Measurements from ENCODE around the gene PTH. TPM values are rescaled to one million over a fixed set of nuclear protein-coding genes. Genes with fewer than 3 reads are reported as not detected.

PTH gene
- not detected for total RNA-seq

- ATAC-seq (ENCODE audit: insufficient number of reproducible peaks, low FRiP score, low read depth) = no peak
- DNase-seq (ENCODE audit: low spot score) = no peak
- H3K36me3 ChIP-seq = no peaks in the 10 kb centered on the region
- no peak for TF ChIP-seq CTCF (IDR thresholded peaks at IDR 0.05)
- no peak within 1 kb of the TSS for H3K27ac ChIP-seq
- H3K9me3 ChIP-seq = no peaks in the 10 kb centered on the region
- H3K4me1 ChIP-seq (ENCODE audit: control insufficient read depth in 1 of 2, low read depth in 2 of 2) = no peaks in the 10 kb centered on the region
- no peak within 1 kb of the TSS for H3K4me3 ChIP-seq
- no peaks in the 10 kb centered on the region for H3K27me3 ChIP-seq (replicated peaks; ENCODE audit: insufficient read depth)
Observed at GRCh38 chr11:13495929-13496328, at the start of gene PTH. Gene PTH, minus strand, starts transcription at chr11:13495997. Its CDS starts 3,142 bp downstream, at chr11:13492855.

- H3K27me3 ChIP-seq (replicated peaks; ENCODE audit: insufficient read depth) = no peaks in the 10 kb centered on the region
- ATAC-seq (ENCODE audit: insufficient number of reproducible peaks, low FRiP score, low read depth) (no peak), DNase-seq (ENCODE audit: low spot score) (no peak)
- no peaks in the 10 kb centered on the region for H3K9me3 ChIP-seq
- H3K36me3 ChIP-seq = no peaks in the 10 kb centered on the region
- no peak overlapping the region for H3K4me3 ChIP-seq
- H3K27ac ChIP-seq = no peak overlapping the region
- no peaks in the 10 kb centered on the region for H3K4me1 ChIP-seq (ENCODE audit: control insufficient read depth in 1 of 2, low read depth in 2 of 2)
- TF ChIP-seq CTCF (IDR thresholded peaks at IDR 0.05) = no peak
Observed at GRCh38 chr11:13538044-13538443, 42.2 kb upstream of the PTH start.

GRCh38 chr11:13535819-13536218 is 40.0 kb upstream of the PTH start:
- H3K4me3 ChIP-seq = no peak overlapping the region
- ATAC-seq (ENCODE audit: insufficient number of reproducible peaks, low FRiP score, low read depth) = no peak
- no peak overlapping the region for H3K27ac ChIP-seq
- DNase-seq (ENCODE audit: low spot score) = no peak
- H3K4me1 ChIP-seq (ENCODE audit: control insufficient read depth in 1 of 2, low read depth in 2 of 2) = no peaks in the 10 kb centered on the region
- no peaks in the 10 kb centered on the region for H3K27me3 ChIP-seq (replicated peaks; ENCODE audit: insufficient read depth)
- H3K9me3 ChIP-seq = no peaks in the 10 kb centered on the region
- no peaks in the 10 kb centered on the region for H3K36me3 ChIP-seq
- TF ChIP-seq CTCF (IDR thresholded peaks at IDR 0.05) = no peak

- H3K9me3 ChIP-seq = no peaks in the 10 kb centered on the region
- ATAC-seq (ENCODE audit: insufficient number of reproducible peaks, low FRiP score, low read depth) (no peak), DNase-seq (ENCODE audit: low spot score) (no peak)
- no peaks in the 10 kb centered on the region for H3K27me3 ChIP-seq (replicated peaks; ENCODE audit: insufficient read depth)
- no peaks in the 10 kb centered on the region for H3K36me3 ChIP-seq
- H3K4me3 ChIP-seq = no peak overlapping the region
- no peaks in the 10 kb centered on the region for H3K4me1 ChIP-seq (ENCODE audit: control insufficient read depth in 1 of 2, low read depth in 2 of 2)
- no peak overlapping the region for H3K27ac ChIP-seq
- TF ChIP-seq CTCF (IDR thresholded peaks at IDR 0.05) = no peak
Observed at GRCh38 chr11:13534358-13534757, 38.6 kb upstream of the PTH start.

- no peak for ATAC-seq (ENCODE audit: insufficient number of reproducible peaks, low FRiP score, low read depth)
- Histone ChIP-seq H3K9me3 (no peaks in the 10 kb centered on the region), H3K4me3 (no peak overlapping the region), H3K4me1 (ENCODE audit: control insufficient read depth in 1 of 2, low read depth in 2 of 2) (no peaks in the 10 kb centered on the region), H3K27me3 (replicated peaks; ENCODE audit: insufficient read depth) (no peaks in the 10 kb centered on the region), H3K27ac (no peak overlapping the region), H3K36me3 (no peaks in the 10 kb centered on the region)
- no peak for DNase-seq (ENCODE audit: low spot score)
- TF ChIP-seq CTCF (IDR thresholded peaks at IDR 0.05) = no peak
Observed at GRCh38 chr11:13525257-13525656, 29.5 kb upstream of the PTH start.

Data from thoracic aorta (tissue), 2 donors.